ENCODE results near the gene RIPK3. TPM values are rescaled to one million over a fixed set of nuclear protein-coding genes. Genes with fewer than 3 reads are reported as not detected.

RIPK3 gene
- total and polyA plus RNA-seq, 4 donors, result 1.0 to 2.9 (median 1.9) TPM

DNA sequence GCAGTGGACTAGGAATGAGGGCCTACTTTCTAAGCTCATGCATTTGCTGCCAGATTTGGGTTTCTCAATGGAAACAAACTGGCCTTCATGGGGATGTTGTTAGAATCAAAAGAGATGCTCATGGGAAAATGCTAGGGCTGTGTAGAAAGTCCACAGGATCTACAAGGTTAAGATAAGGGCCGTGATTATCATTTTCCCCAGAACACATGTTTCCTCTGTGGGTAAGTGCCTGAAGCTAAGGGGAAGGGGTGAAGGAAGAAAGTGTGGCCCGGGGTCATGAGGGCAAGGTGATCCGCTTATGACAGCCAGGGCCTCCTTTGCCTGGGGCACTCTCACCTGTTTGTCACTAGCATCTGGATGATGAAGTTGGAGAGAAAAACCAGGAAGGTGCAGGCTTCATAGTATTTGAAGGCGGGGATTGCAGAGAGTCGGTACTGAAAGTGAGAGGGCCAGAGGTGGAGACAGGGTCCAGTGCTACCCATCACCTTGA is 14.7 kb downstream of the RIPK3 start:
- Histone ChIP-seq H3K4me3 (ENCODE audit: low read depth in 1 of 3, low read length in 3 of 3) (no peak overlapping the region), H3K4me1 (ENCODE audit: control insufficient read depth in 4 of 4, insufficient read depth in 4 of 4, low read length in 3 of 4) (peaks cover 0 to 6% (median 1%) of the 10 kb centered on the region in 4 donors), H3K9ac (ENCODE audit: low read depth in 1 of 2, low read length in 2 of 2) (no peak overlapping the region), H3K36me3 (ENCODE audit: control insufficient read depth in 4 of 4, insufficient read depth in 3 of 4, low read depth in 1 of 4, low read length in 3 of 4) (no peaks in the 10 kb centered on the region), H3K27me3 (ENCODE audit: control insufficient read depth in 4 of 4, insufficient read depth in 4 of 4, low read length in 3 of 4) (no peaks in the 10 kb centered on the region), H3K27ac (ENCODE audit: low read depth in 1 of 2, low read length in 2 of 2) (no peak overlapping the region), H3K9me3 (ENCODE audit: control insufficient read depth in 4 of 4, low read length in 3 of 4) (no peaks in the 10 kb centered on the region)
- WGBS, result 82% methylated on average over 5 of the region's 5 CpGs
- TF ChIP-seq JUND (IDR thresholded peaks at IDR 0.05) (no peak), SP1 (IDR thresholded peaks at IDR 0.05) (no peak), HNF4A (conservative IDR thresholded peaks at IDR 0.05) (no peak), FOXA1 (IDR thresholded peaks at IDR 0.05) (no peak), YY1 (IDR thresholded peaks at IDR 0.05) (no peak), NR2F2 (IDR thresholded peaks at IDR 0.05) (no peak), HNF4G (IDR thresholded peaks at IDR 0.05) (no peak)
- DNase-seq (ENCODE audit: low spot score), result no peak

DNA sequence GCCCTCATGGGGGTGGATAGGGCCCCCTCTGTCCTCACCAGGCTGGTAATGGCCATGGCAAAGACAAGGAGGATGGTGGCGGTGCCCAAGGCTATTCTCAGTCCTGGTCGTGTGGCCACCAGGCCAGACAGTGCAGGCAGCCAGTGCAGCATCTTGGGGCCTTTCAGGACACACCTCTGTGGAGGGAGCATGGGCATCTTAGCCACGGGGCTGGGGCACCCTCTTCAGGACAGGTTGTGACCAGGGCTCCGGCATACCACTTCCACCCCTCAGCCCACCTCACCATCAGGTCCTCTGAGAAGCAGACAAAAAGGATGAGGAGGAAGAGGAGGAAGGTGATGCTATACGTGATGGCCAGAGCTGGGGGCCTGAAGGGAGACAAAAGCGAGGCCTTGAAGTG is 15.8 kb downstream of the RIPK3 start:
- TF ChIP-seq YY1 (IDR thresholded peaks at IDR 0.05), result no peak
- TF ChIP-seq JUND (IDR thresholded peaks at IDR 0.05), result no peak
- TF ChIP-seq SP1 (IDR thresholded peaks at IDR 0.05), result no peak
- no peak for TF ChIP-seq EGR1 (IDR thresholded peaks at IDR 0.05; ENCODE audit: low read depth in 2 of 2)
- TF ChIP-seq, protein P1, sequence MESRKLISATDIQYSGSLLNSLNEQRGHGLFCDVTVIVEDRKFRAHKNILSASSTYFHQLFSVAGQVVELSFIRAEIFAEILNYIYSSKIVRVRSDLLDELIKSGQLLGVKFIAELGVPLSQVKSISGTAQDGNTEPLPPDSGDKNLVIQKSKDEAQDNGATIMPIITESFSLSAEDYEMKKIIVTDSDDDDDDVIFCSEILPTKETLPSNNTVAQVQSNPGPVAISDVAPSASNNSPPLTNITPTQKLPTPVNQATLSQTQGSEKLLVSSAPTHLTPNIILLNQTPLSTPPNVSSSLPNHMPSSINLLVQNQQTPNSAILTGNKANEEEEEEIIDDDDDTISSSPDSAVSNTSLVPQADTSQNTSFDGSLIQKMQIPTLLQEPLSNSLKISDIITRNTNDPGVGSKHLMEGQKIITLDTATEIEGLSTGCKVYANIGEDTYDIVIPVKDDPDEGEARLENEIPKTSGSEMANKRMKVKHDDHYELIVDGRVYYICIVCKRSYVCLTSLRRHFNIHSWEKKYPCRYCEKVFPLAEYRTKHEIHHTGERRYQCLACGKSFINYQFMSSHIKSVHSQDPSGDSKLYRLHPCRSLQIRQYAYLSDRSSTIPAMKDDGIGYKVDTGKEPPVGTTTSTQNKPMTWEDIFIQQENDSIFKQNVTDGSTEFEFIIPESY (IDR thresholded peaks at IDR 0.05), result no peak
- TF ChIP-seq NR2F2 (IDR thresholded peaks at IDR 0.05), result no peak
- DNase-seq (ENCODE audit: low spot score), result no peak
- 84% methylated on average over 6 of the region's 6 CpGs for WGBS

DNA sequence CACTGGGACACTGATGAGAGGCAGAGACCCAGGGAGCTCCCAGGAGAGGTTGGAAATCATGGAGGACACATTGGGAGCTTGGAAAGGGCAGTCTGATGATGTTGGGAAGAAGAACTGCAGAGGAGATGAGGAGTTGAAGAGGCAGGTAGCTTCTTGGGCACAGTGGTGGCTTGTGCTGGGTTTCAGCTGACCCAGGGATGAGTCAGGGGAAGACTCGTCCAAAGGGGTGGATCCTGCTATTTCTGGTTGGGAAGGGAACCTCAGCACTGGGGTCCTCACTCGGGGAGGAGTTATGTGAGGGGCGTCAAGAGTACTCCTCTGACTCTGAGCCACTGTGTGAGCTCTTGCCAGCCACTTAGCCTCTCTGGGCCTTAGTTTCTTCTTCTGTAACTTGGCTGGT is 16.4 kb downstream of the RIPK3 start:
- Histone ChIP-seq H3K4me3 (ENCODE audit: low read depth in 1 of 3, low read length in 3 of 3) (no peak overlapping the region), H3K36me3 (ENCODE audit: control insufficient read depth in 4 of 4, insufficient read depth in 3 of 4, low read depth in 1 of 4, low read length in 3 of 4) (no peaks in the 10 kb centered on the region), H3K27ac (ENCODE audit: low read depth in 1 of 2, low read length in 2 of 2) (no peak overlapping the region), H3K4me1 (ENCODE audit: control insufficient read depth in 4 of 4, insufficient read depth in 4 of 4, low read length in 3 of 4) (peaks cover 0 to 6% (median 1%) of the 10 kb centered on the region in 4 donors), H3K27me3 (ENCODE audit: control insufficient read depth in 4 of 4, insufficient read depth in 4 of 4, low read length in 3 of 4) (no peaks in the 10 kb centered on the region), H3K9ac (ENCODE audit: low read depth in 1 of 2, low read length in 2 of 2) (no peak overlapping the region), H3K9me3 (ENCODE audit: control insufficient read depth in 4 of 4, low read length in 3 of 4) (no peaks in the 10 kb centered on the region)
- TF ChIP-seq JUND (IDR thresholded peaks at IDR 0.05) (no peak), HNF4A (conservative IDR thresholded peaks at IDR 0.05) (no peak), RXRA (IDR thresholded peaks at IDR 0.05) (no peak), FOXA1 (IDR thresholded peaks at IDR 0.05) (no peak), SP1 (IDR thresholded peaks at IDR 0.05) (no peak), GABPA (IDR thresholded peaks at IDR 0.05 in 1 of 2, conservative IDR thresholded peaks at IDR 0.05 in 1 of 2) (no peak)
- TF ChIP-seq, protein P1 (IDR thresholded peaks at IDR 0.05), result no peak
- TF ChIP-seq, protein P2, sequence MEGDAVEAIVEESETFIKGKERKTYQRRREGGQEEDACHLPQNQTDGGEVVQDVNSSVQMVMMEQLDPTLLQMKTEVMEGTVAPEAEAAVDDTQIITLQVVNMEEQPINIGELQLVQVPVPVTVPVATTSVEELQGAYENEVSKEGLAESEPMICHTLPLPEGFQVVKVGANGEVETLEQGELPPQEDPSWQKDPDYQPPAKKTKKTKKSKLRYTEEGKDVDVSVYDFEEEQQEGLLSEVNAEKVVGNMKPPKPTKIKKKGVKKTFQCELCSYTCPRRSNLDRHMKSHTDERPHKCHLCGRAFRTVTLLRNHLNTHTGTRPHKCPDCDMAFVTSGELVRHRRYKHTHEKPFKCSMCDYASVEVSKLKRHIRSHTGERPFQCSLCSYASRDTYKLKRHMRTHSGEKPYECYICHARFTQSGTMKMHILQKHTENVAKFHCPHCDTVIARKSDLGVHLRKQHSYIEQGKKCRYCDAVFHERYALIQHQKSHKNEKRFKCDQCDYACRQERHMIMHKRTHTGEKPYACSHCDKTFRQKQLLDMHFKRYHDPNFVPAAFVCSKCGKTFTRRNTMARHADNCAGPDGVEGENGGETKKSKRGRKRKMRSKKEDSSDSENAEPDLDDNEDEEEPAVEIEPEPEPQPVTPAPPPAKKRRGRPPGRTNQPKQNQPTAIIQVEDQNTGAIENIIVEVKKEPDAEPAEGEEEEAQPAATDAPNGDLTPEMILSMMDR (IDR thresholded peaks at IDR 0.05; ENCODE audit: low read depth, low read length, missing input control), result no peak
- DNase-seq (ENCODE audit: low spot score), result no peak
- 77% methylated on average over 3 of the region's 3 CpGs for WGBS

More for the DNA sequence above, 15.8 kb downstream of the RIPK3 start:
- Histone ChIP-seq H3K4me3 (ENCODE audit: low read depth in 1 of 3, low read length in 3 of 3) (no peak overlapping the region), H3K27me3 (ENCODE audit: control insufficient read depth in 4 of 4, insufficient read depth in 4 of 4, low read length in 3 of 4) (no peaks in the 10 kb centered on the region), H3K36me3 (ENCODE audit: control insufficient read depth in 4 of 4, insufficient read depth in 3 of 4, low read depth in 1 of 4, low read length in 3 of 4) (no peaks in the 10 kb centered on the region), H3K27ac (ENCODE audit: low read depth in 1 of 2, low read length in 2 of 2) (no peak overlapping the region), H3K4me1 (ENCODE audit: control insufficient read depth in 4 of 4, insufficient read depth in 4 of 4, low read length in 3 of 4) (peaks cover 0 to 6% (median 1%) of the 10 kb centered on the region in 4 donors), H3K9me3 (ENCODE audit: control insufficient read depth in 4 of 4, low read length in 3 of 4) (no peaks in the 10 kb centered on the region), H3K9ac (ENCODE audit: low read depth in 1 of 2, low read length in 2 of 2) (no peak overlapping the region)

Measured in liver (tissue), 9 donors.